ENCODE results near the gene SOCS2. TPM values are rescaled to one million over a fixed set of nuclear protein-coding genes. Genes with fewer than 3 reads are reported as not detected.
"Not testable (repeated sequence)": the region's sequence is repeated elsewhere in the genome, so short reads cannot be mapped to it uniquely, and the experiment has no call there.

Gene SOCS2
- total RNA-seq, 1 experiment from 2014 or later: 31.9 TPM

- in situ Hi-C loops (cut with HindIII; ENCODE audit: low pct_unique_long_range_greater_than_20kb, low sequenced_read_pairs); DNase-seq (ENCODE audit: low read depth, low spot score): not testable (repeated sequence)
Measured at GRCh38 chr12:93558685-93559084, 13.8 kb upstream of the SOCS2 start.

- in situ Hi-C loops (cut with HindIII; ENCODE audit: low pct_unique_long_range_greater_than_20kb, low sequenced_read_pairs): no loop called here
- DNase-seq (ENCODE audit: low read depth, low spot score): peak; percentile 48
Measured at GRCh38 chr12:93563807-93564538, 8.5 kb upstream of the SOCS2 start.

- DNase-seq (ENCODE audit: low read depth, low spot score): no peak
- in situ Hi-C loops (cut with HindIII; ENCODE audit: low pct_unique_long_range_greater_than_20kb, low sequenced_read_pairs): no loop called here
Measured at GRCh38 chr12:93565760-93566159, 6.7 kb upstream of the SOCS2 start.

- no peak for DNase-seq (ENCODE audit: low read depth, low spot score)
- in situ Hi-C loops (cut with HindIII; ENCODE audit: low pct_unique_long_range_greater_than_20kb, low sequenced_read_pairs): no loop called here
Measured at GRCh38 chr12:93567174-93567573, 5.3 kb upstream of the SOCS2 start.

- in situ Hi-C loops (cut with HindIII; ENCODE audit: low pct_unique_long_range_greater_than_20kb, low sequenced_read_pairs): no loop called here
Measured at GRCh38 chr12:93568091-93568490, 4.4 kb upstream of the SOCS2 start.

GRCh38 chr12:93569301-93569655 lies 3.2 kb upstream of the SOCS2 start:
- in situ Hi-C loops (cut with HindIII; ENCODE audit: low pct_unique_long_range_greater_than_20kb, low sequenced_read_pairs): no loop called here
- DNase-seq (ENCODE audit: low read depth, low spot score): no peak

More at GRCh38 chr12:93568091-93568490, 4.4 kb upstream of the SOCS2 start:
- no peak for DNase-seq (ENCODE audit: low read depth, low spot score)

GRCh38 chr12:93569656-93570551 lies 2.6 kb upstream of the SOCS2 start:
- peak; percentile 87 for DNase-seq (ENCODE audit: low read depth, low spot score)
- in situ Hi-C loops (cut with HindIII; ENCODE audit: low pct_unique_long_range_greater_than_20kb, low sequenced_read_pairs): no loop called here

GRCh38 chr12:93570552-93571364 lies 1.7 kb upstream of the SOCS2 start:
- DNase-seq (ENCODE audit: low read depth, low spot score): peak; percentile 91
- in situ Hi-C loops (cut with HindIII; ENCODE audit: low pct_unique_long_range_greater_than_20kb, low sequenced_read_pairs): no loop called here

- in situ Hi-C loops (cut with HindIII; ENCODE audit: low pct_unique_long_range_greater_than_20kb, low sequenced_read_pairs): no loop called here
- DNase-seq (ENCODE audit: low read depth, low spot score): peak; percentile 67
Measured at GRCh38 chr12:93571365-93571924, 1.0 kb upstream of the SOCS2 start.

GRCh38 chr12:93572712-93573551 lies 457 bp downstream of the SOCS2 start:
- DNase-seq (ENCODE audit: low read depth, low spot score): no peak
- in situ Hi-C loops (cut with HindIII; ENCODE audit: low pct_unique_long_range_greater_than_20kb, low sequenced_read_pairs): no loop called here

GRCh38 chr12:93573552-93574223 lies 1.2 kb downstream of the SOCS2 start:
- DNase-seq (ENCODE audit: low read depth, low spot score): no peak
- in situ Hi-C loops (cut with HindIII; ENCODE audit: low pct_unique_long_range_greater_than_20kb, low sequenced_read_pairs): no loop called here

GRCh38 chr12:93577222-93577621 lies 4.7 kb downstream of the SOCS2 start:
- no peak for DNase-seq (ENCODE audit: low read depth, low spot score)
- in situ Hi-C loops (cut with HindIII; ENCODE audit: low pct_unique_long_range_greater_than_20kb, low sequenced_read_pairs): no loop called here

- no peak for DNase-seq (ENCODE audit: low read depth, low spot score)
- in situ Hi-C loops (cut with HindIII; ENCODE audit: low pct_unique_long_range_greater_than_20kb, low sequenced_read_pairs): no loop called here
Measured at GRCh38 chr12:93578221-93578620, 5.7 kb downstream of the SOCS2 start.

GRCh38 chr12:93580682-93581081 lies 8.2 kb downstream of the SOCS2 start:
- in situ Hi-C loops (cut with HindIII; ENCODE audit: low pct_unique_long_range_greater_than_20kb, low sequenced_read_pairs): no loop called here
- DNase-seq (ENCODE audit: low read depth, low spot score): no peak

GRCh38 chr12:93581370-93581769 lies 8.9 kb downstream of the SOCS2 start:
- no peak for DNase-seq (ENCODE audit: low read depth, low spot score)
- in situ Hi-C loops (cut with HindIII; ENCODE audit: low pct_unique_long_range_greater_than_20kb, low sequenced_read_pairs): no loop called here

GRCh38 chr12:93582351-93582750 lies 9.9 kb downstream of the SOCS2 start:
- in situ Hi-C loops (cut with HindIII; ENCODE audit: low pct_unique_long_range_greater_than_20kb, low sequenced_read_pairs): no loop called here
- no peak for DNase-seq (ENCODE audit: low read depth, low spot score)

Measured in SK-MEL-5 (cell line).